ENCODE measurements around the gene CD247.

The CD247 gene

GRCh38 chr1:167439301-167439988 is 78.9 kb downstream of the CD247 start:
- DNase-seq (ENCODE audit: low spot score) = peak; percentile 50

- no peak for DNase-seq (ENCODE audit: low spot score)
Measured at GRCh38 chr1:167438171-167439138, 79.9 kb downstream of the CD247 start.

DNA sequence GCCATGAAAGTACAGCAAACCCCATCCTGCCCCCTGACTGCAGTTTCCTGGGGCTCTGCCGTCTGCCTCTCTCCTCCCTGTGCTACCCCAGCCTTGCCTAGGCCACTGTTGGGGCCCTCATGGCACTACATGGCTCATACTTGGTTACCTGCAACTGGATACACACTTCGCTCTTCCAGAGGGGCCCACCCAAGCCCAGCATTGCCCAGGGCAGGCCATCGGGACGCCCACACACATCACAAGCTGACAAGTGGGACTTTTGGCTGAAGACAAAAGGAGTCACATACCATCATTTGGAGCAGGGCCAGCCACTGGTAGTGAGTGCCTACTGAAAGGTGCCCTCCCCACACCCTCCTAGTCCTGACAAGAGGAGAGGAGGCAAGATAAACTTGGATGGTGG is 82.8 kb downstream of the CD247 start:
- no peak for DNase-seq (ENCODE audit: low spot score)

DNA sequence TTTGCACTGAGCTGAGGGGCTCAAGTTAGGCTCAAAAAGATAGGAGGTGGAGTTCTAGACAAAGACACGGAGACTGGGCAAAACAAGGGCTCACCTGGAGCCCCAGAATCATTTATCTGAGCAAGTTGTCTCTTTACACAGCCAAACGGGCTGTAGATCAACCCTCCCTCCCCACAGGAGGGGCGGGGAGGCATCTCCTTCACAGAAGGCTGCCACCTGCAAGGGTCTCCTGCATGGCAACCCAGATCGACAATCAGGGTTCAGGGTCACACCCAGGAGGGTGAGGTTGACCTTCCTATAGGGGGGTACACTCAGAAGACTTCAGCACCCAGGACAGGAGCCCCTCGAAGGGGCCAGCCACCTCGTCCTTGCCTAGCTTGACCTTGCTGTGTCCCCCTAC is 84.0 kb downstream of the CD247 start:
- DNase-seq (ENCODE audit: low spot score) = no peak

DNA sequence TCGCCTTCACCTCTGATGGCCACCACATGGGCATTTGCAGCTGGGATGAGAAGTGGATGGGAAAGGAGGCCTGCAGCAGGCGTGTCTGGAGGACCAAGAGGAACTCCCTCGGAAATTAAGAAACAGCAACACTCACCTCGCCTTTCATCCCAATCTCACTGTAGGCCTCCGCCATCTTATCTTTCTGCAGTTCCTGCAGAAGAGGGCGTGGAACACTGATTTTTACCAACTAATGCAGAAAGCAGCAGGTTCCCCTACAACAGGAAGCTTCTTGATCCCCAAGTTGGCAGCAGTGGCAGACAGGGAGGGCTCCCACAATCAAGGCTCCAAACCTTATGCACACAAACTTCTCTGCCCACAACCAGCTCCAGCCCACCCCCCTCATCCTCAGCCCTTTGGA is 84.4 kb downstream of the CD247 start:
- DNase-seq (ENCODE audit: low spot score) = no peak

GRCh38 chr1:167432780-167433179 is 85.5 kb downstream of the CD247 start:
- no peak for DNase-seq (ENCODE audit: low spot score)

DNA sequence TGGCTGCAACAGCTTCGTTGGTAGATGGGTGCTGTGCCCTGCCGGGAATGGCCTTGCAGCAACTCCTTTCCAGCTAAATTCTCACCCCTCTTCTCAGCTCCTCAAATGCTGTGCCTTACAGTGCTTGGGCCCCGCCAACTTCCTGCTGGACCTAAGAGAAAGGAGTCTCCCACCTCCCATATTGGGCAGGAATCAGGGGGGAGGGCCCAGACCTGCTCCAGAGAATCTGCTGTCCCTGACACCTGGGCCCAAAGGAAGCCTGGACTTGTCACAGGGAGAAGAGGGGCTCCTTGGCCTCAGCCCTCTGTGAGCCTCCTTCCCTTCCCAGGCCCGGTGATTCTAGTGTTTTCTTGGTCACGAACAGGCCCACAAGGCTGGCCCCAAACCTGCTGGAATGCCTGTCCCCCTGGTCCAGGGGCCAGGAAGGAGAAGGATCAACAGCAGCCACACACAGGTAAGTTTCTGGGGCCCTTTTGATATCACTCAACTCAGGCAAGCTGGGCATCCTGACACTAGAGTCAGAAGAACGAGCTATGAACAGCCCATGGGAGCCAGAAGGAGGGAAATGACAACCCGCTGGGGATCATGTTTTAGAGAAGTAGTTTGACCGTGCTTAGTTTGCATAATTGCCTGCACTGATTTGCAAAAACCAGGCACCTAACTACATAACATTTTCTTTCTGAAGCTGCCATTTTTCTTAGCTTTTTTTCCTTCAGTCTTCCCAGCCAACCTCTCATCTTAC is 86.2 kb downstream of the CD247 start:
- no peak for DNase-seq (ENCODE audit: low spot score)

GRCh38 chr1:167431261-167431908 is 86.9 kb downstream of the CD247 start:
- DNase-seq (ENCODE audit: low spot score) = no peak

- DNase-seq (ENCODE audit: low spot score) = no peak
Measured at GRCh38 chr1:167430849-167431242, 87.5 kb downstream of the CD247 start.

GRCh38 chr1:167430134-167430848 is 88.0 kb downstream of the CD247 start:
- no peak for DNase-seq (ENCODE audit: low spot score)

DNA sequence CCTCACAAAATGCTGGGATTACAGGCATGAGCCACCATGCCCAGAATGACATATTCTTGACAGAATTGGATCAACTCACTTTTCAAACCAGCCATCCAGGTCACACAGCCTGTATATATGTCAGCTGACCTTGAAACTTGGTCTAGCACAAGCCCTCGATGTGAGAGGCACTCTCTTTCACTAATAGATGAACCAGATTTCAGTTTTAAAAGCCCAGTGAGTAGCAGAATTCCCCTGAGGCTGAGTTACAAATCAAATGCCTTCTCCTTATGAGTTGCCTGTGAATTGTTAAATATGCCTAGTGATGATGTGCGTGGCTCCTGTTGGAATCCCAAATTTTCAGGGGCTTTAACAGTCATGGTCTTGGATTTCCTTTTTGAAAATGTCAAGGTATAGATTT is 88.7 kb downstream of the CD247 start:
- no peak for DNase-seq (ENCODE audit: low spot score)

DNA sequence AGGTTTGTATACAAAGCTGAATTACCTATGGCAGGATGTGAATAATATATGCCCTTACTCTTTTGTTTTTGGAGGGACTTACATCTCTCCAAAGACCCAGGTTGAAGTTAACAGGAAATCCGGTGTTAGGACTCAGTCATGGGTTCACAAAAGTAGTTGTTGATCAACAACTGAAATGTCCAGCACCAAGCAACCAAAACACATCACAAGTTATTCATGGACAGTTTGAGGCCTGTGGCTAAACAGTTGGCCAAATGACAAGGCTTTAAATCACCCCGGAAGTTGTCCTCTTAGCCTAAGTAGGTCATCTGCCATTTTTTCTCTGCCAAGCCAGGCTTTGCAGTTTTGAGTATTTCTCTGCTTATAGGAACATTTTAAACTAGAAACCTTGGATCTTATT is 89.9 kb downstream of the CD247 start:
- DNase-seq (ENCODE audit: low spot score) = no peak

GRCh38 chr1:167427848-167428247 is 90.5 kb downstream of the CD247 start:
- no peak for DNase-seq (ENCODE audit: low spot score)

DNA sequence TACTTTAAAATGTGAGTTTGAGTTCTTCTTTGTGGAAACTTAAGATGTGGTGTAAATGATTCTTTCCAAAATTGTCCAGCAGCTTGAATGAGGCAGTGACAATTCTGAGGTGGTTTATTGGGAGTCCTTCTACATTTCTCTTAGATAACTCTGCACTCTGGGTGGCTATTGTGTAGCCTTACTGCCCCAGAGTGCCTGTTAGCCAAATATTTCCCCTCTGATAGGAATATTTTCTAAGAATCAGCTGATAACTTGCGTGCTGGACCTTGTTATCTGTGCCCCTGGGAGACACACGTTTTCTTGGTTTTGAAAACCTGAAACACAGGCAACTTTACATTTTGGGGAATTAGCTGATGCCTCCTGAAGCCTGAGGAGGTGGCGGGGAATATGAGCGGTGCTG is 91.6 kb downstream of the CD247 start:
- DNase-seq (ENCODE audit: low spot score) = no peak

DNA sequence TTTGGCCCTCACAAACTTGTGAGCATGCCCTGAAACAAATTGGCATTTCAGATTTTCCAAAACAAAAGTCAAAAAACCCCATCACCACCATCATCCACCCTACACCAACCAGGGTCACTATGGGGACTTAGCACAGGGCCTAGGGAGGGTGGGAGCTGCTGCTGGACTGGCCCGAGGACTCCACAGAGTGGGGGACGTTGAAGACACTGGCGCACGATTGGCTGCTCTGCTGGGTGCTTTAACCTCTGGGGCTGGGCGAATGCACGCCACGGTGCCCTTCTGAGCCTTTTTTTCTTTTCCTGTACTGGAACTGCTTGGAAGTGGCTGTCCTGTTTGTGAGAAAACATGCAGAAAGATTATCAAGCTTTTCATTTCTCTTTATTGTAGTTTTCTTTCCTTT is 92.8 kb downstream of the CD247 start:
- DNase-seq (ENCODE audit: low spot score) = no peak

DNA sequence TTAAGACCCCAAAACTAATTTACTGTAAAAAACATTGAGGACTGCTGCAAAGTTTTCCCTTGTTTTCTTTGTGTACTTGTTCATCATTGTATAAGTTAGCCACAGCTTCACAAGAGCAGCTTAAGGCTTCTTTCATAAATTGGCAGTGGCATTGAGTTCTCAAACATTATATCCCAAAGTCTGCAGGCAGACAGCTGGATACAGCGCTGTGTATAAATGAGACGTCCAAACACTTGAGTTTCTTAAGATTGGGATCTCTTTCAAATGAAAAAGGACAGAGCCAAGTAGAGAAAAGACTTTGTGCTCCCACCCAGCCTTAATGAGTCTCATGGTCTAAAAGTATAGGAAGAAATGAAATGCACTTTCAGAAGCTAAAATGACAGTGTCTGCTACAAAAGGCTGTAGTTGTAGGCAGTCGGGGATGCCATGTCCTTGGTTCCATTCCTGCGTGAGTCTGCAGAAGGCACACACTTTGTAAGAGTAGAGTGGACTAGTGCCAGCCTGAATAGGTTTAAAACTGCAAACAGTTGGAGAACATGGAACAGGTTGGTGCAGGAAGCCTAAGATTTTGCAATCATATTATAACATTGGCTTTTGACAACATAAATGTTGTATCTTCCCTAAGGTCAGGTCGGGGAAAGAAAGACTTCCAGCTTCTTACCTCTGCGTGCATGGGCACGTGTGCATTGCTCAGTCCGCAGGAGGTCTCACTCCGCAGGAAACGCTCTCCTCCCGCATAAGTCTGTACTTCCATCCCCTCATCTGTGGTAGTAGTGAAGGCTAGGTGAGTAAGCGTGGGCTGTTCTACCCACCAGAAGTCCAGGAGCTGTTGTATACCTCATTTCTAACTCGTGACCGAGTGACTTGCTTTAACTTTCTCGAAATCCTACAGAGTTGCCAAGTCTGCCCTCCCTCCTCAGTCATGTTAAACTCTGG is 94.4 kb downstream of the CD247 start:
- no peak for DNase-seq (ENCODE audit: low spot score)

DNA sequence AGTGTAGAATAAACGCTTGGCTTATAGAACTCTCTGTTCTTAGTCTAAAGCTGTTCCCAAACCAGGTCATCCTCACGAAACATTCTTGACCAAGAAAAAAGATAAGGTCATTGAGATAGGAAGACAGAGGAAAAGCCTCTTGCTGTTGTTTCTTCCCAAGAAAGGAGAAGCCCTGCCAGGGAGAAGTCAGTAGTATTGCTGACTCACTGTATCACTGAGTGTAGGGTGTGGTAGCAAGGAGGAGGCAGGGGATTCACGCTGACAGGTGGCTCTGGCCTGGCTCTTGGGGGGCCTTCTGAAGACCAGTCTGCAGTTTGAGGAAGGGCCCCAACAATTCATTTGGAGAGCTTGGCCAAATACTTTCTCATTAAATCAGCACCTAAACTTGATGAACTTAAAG is 97.8 kb downstream of the CD247 start:
- DNase-seq (ENCODE audit: low spot score) = no peak

DNA sequence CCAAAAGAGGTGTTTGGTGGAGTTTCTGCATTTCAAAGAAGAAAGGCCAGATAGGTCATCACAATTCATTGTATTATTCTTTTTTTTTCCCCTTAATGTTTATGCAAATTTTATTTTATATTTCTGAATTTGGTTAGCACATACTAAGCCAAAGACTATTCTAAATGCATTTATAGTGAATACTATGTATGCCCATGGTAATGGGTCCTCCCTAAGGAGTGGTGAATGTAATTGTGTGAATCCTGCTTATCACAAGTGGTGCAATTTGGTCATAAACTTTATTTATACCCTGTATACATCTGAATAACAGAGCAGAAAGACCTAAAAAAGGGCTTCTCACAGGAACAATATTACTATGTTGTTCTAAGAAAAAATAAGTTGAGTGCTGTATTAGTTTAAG is 99.1 kb downstream of the CD247 start:
- DNase-seq (ENCODE audit: low spot score) = no peak

DNA sequence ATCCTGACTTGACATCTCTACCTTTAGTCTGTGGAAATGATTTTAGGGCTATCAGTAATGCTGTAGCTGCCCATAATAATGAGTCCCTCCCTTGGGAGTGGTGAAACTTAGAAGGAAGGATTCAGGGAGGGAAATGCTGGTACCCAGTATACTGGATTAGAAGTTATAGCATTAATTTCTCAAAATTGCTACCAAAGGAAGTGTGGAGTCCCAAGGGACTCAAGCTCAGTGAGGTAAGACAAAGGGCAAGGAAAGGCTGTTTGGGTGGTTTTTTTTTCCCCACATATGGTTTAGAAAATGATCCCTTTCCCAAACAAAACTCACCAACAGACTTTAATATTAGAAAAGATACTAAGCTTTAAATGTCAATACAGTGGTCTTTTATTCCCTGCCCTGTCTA is 99.9 kb downstream of the CD247 start:
- DNase-seq (ENCODE audit: low spot score) = no peak

DNA sequence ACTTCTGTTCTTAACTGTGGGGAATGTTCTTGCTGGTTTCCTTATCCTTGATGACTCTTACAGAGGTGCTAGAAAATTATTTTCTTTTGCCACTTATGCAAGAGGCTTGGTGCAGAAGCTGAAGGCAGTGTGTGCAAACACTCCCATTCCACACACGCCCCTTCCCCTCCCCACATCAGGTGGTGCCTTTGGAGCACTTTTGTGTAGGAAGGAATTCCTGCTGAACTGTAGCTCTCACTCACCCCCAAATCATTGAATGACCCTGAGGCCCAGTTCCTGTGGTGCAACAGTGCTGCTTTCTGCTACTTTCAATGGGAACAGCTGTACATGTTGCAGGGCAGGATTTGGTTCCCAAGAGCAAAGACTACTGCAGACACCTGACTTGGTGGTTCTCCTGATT is 101.8 kb downstream of the CD247 start:
- no peak for DNase-seq (ENCODE audit: low spot score)

Data from HuH-7 (cell line).